GM18858 (cell line): ENCODE data around the gene PAM16.

Experiments used
- ATAC-seq: cut with Tn5 transposase; IDR thresholded peaks from one replicate; pipeline ENCODE4 v1.9.1; 2021; ENCODE audit not compliant: unreplicated experiment

The PAM16 gene

DNA sequence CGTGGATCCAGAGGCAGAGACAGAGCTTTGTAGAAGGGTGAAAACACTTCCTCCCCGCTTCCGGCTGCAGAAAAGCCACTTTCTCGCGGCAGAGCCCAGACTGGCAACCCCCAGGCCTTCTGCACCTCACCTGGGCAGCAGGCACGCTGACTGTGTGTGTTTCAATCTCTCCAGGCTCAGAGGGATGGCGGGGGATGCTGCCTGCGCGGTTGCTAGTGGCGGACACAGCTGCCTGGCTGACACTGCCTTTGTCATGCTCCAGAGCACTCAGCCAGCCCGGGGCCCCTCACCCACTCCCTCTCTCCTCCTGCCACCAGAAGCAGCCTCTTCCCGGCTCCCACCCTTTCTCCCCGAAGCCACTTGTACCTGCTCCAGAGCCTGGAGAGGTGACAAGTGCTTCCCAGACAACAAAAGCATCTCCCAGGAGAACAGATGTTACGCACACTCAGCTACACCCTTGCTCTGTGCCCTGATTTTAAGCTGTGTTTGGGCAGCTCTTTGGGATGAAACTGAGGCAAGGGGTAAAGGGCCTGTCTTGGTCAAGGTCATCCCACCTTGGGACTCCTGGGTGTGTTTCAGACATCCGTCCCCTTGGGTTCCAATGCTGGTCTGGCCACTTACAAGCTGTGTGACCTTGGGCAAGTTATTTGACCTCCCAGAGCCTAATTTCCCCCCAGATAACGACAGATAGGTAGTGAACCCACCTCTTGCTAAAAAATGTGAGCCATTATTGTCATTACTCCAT lies 44.5 kb downstream of the PAM16 start:
- ATAC-seq = no peak

DNA sequence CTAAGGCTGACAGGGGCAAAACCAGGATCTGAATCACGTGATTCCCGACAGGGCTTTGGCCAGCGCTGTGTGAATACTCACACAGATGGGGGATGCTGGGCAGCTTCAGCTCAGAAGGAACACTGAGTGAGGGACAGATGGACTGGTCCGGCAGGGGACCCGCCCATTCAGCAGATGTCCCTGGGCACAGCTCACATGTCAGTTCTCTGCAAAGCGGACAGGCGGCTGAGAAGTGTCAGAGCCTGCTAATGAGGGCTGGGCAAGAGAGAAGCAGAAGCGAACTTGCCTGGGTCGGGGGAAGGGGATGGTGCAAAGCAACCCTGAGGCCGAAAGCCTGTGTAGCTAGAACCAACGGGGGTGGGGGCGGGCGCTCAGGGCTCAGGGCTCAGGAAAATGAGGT lies 47.1 kb downstream of the PAM16 start:
- ATAC-seq = no peak

DNA sequence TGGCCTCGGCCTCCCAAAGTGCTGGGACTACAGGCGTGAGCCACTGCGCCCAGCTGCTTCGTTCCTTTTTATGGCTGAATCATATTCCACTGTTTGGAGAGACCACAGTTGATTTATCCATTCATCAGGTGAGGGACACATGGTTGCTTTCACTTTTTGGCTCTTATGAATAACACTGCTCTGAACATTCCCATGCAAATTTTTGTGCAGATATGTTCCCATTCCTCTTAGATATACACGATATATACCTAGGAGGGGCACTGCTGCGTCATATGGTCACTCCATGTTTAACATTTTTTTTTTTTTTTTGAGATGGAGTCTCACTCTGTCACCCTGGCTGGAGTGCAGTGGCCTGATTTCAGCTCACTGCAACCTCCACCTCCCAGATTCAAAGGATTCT lies 49.2 kb downstream of the PAM16 start:
- ATAC-seq = no peak

DNA sequence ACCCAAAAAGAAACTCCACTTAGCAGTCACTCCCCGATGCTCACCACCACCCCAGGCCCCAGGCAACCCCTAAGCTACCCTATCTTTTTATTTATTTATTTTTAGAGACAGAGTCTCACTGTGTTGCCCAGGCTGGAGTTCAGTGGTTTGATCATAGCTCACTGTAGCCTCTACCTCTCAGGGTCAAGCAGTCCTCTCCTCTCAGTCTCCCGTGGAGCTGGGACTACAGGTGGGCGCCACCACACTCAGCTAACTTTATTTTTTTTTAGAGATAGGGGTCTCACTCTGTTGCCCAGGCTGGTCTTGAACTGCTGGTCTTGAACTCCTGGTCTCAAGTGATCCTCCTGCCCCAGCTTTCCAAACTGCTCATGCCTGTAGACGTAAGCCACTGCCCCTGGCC lies 49.9 kb downstream of the PAM16 start:
- no peak for ATAC-seq

DNA sequence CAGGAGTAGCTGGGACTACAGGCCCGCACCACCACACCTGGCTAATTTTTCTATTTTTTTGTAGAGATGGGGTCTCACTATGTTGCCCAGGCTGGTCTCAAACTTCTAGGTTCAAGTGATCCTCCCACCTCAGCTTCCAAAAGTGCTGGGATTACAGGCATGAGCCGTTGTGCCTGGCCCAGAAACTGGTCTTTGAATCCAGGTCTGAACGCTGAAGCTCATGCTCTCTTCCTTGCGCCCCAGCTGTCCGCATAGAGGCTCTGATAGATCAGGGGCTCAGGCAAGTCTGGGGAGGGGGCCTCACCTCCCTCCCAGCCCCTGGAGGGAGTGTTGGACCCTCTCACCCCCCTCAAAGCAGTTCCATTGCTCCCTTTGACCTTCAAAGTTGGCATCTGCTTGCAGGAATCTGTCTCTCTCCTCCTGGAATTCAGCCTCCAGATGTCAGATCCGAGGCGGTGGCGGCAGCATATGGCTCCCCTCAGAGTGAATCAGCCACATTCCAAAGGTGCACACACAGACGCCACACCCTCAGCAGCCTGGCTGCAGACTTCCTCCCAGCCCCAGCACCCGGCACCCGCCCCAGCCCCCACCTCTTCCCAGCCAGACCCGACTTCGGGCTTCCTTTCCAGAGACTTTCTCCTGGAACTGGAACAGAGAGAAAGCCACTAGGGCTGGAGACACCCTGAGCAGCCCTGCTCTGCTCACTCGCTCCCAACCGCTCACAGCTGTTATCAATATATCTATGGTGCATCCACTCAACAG lies 52.2 kb downstream of the PAM16 start:
- no peak for ATAC-seq

DNA sequence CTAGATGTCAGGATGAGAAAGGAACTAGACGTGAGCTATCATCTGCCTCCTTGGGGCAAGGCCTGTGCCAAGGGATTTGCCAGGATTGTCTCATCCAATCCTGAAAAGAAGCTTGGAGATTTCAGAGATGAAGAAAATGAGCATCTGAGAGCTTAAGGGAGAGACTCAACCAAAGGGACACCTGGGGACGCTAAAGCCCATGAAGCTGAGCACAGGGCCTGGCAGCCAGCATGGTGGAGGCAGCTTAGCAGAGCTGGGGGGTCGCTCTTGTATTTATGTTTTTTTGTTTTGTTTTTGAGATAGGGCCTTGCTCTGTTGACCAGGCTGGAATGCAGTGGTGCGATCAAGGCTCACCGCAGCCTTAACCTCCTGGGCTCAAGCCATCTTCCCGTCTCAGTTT lies 53.6 kb downstream of the PAM16 start:
- ATAC-seq = no peak

DNA sequence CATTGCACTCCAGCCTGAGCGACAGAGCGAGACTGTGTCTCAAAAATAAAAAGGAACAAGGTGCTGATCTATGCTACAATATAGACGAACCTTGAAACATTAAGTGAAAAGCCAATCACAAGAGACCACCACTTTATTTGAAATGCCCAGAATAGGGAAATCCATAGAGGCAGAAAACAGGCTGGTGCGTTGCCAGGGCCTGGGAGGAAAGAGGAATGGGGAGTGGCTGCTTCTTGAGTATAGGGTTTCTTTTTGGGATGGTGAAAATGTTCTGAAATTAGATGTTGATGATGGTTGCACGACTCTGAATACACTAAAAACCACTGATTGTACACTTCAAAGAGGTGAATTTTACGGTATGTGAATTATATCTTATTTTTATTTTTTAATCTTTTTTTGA lies 55.5 kb downstream of the PAM16 start:
- no peak for ATAC-seq

DNA sequence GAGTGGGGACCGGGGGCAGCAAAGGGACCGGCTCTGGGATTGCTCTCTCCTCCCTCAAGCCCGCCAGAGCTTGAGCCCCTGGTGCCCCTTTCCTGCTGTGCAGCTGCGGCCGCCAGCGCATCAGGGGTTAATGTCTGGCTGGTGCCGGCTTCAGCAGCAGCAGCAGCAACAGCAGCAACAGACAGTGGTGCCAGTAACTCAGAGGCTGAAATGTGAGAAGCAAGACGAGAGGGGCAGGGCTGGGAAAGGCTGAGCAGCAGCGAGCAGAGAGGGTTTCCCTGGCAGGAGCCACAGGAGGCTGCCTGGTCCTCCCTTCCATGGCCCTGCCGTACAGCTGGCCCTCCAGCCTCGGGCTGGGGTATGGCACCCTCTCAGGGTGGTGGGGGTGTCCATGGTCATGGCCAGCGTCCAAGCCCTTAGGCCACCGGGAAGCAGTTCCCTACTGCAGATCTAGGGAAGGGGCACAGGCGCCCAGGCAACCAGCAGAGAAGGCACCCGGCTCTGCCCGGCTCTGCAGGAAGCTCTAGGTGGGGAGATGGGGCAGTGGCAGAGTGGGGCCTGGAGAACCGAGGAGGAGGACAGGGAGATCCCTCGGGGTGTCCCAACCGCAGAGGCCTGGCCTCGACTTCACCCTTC lies 57.2 kb downstream of the PAM16 start:
- ATAC-seq = no peak

DNA sequence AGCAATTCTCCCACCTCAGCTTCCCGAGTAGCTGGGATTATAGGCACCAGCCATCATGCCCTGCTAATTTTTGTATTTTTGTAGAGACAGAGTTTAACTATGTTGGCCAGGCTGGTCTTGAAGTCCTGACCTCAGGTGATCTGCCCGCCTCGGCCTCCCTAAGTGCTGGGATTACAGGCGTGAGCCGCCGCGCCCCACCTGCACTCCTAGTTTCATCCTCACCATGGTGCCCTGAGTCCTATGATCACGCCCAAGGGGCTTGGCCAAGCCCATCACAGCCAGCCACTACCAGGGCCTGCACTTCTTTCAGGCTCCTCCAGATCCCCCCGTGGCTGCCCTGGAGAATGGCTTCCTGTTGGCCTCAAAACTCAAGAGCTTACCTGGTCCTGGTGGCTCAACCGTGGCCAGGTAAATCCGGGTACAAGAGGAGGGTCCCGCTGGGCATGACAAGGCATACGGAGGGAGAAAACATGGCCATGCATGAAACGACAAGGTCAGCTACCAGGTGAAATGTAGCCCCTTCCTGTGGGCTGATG lies 57.9 kb downstream of the PAM16 start:
- ATAC-seq = no peak

DNA sequence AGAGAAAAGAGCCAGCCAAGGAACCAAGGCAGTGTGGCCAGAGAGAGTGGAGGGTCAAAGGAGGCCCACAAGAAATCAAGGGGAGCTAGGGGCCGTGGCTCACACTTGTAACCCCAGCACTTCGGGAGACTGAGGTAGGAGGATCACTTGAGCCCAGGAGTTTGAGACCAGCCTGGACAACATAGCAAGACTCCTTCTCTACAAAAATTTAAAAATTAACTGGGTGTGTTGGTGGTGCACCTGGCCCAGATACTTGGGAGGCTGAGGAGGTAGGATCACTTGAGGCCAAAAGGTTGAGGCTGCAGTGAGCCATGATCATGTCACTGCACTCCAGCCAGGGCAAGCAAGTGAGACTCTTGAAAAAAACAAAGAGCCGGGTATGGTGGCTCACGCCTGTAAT lies 59.4 kb downstream of the PAM16 start:
- ATAC-seq = no peak
